Gastrocnemius medialis (tissue), 4 donors: ENCODE data around the gene PPP1R15B. TPM values are rescaled to one million over a fixed set of nuclear protein-coding genes. Genes with fewer than 3 reads are reported as not detected.

Experiments used
- ATAC-seq, 2 donors: fragments of 150-250 bp; one replicate each; pipeline ENCODE4 v1.9.1; 2016
- DNase-seq, 2 donors: peaks; one replicate each; pipeline ENCODE4 v3.0.0-alpha.2; 2019
- H3K27ac ChIP-seq, 4 donors: fragments of 200-600 bp; sonication (generic); 1 replicate in 1 of 4; 2 replicates in 3 of 4; pipeline ENCODE4 v1.5.1; 2016 to 2018; ENCODE audit warnings: mild to moderate bottlenecking in 2 of 4, moderate library complexity in 1 of 4
- H3K27me3 ChIP-seq, 3 donors: fragments of 200-600 bp; sonication (generic) in 2 of 3; 1 replicate in 1 of 3; 2 replicates in 2 of 3; pipeline versions ENCODE4 v1.5.1 to v1.6.0; 2016 to 2019; ENCODE audit warnings: mild to moderate bottlenecking in 1 of 3, moderate library complexity in 1 of 3
- H3K36me3 ChIP-seq, 2 donors: fragments of 200-600 bp; sonication (generic) in 1 of 2; one replicate each; pipeline ENCODE4 v1.5.1; 2017 to 2018
- H3K4me1 ChIP-seq, 2 donors: fragments of 200-600 bp; sonication (generic) in 1 of 2; one replicate each; pipeline ENCODE4 v1.5.1; 2016 to 2017; ENCODE audit warnings: mild to moderate bottlenecking in 2 of 2
- H3K4me3 ChIP-seq, 4 donors: fragments of 200-600 bp; sonication (generic) in 3 of 4; 1 replicate in 1 of 4; 2 replicates in 3 of 4; pipeline ENCODE4 v1.5.1; 2016 to 2019; ENCODE audit warnings: mild to moderate bottlenecking in 2 of 4
- H3K9me3 ChIP-seq, 3 donors: fragments of 200-600 bp; sonication (generic) in 2 of 3; 1 replicate in 1 of 3; 2 replicates in 2 of 3; pipeline ENCODE4 v1.5.1; 2016 to 2019
- CTCF ChIP-seq, 5 experiments: fragments of 450-650 bp in 3 of 5; fragments of 200-600 bp in 2 of 5; sonication (generic) in 2 of 5; IDR thresholded peaks in 4 of 5; conservative IDR thresholded peaks in 1 of 5; 1 replicate in 4 of 5; 2 replicates in 1 of 5; pipeline ENCODE4 v1.5.1; 2016 to 2019; ENCODE audit warnings: antibody characterized with exemption in 5 of 5, mild to moderate bottlenecking in 3 of 5, moderate library complexity in 3 of 5
- POLR2A ChIP-seq, 2 donors: fragments of 450-650 bp; IDR thresholded peaks; one replicate each; pipeline ENCODE4 v1.6.1; 2017; ENCODE audit warnings: antibody characterized with exemption in 2 of 2, mild to moderate bottlenecking in 2 of 2, moderate library complexity in 2 of 2
- in situ Hi-C, 4 donors: fragments of 200-750 bp; cut with MboI; loops; one replicate each; pipeline versions ENCODE4 v1.15.0 to v1.8.0; 2017; ENCODE audit warnings: low sequenced_read_pairs in 4 of 4
- intact Hi-C: fragments of 100-400 bp; cut with DNase I; formaldehyde crosslinking; loops from one replicate; pipeline ENCODE4 v1.15.1; 2023; ENCODE audit warnings: low total_unique reads
- total RNA-seq, 4 donors: library from RNA; depleted of rRNA; stranded (reverse); fragments of >200 nt; gene quantifications; one replicate each; pipeline versions ENCODE4 v1.1.0 to v1.2.3, GENCODE V29; 2016

Gene PPP1R15B
- total RNA-seq, 4 donors from 2014 or later, result 23.8 to 33.0 (median 25.9) TPM

- Histone ChIP-seq H3K4me1 (peaks cover 32 to 33% of the 10 kb centered on the region in 2 donors), H3K27ac (peak overlapping the region; percentile 99 to 100 (median 100)), H3K27me3 (no peaks in the 10 kb centered on the region), H3K36me3 (peaks cover 0 to 23% of the 10 kb centered on the region in 2 donors), H3K4me3 (peak overlapping the region; percentile 96 to 100 (median 98)), H3K9me3 (no peaks in the 10 kb centered on the region)
- intact Hi-C loops (no loop called here), in situ Hi-C loops (no loop called here)
- DNase-seq, result no peak
- no peak for ATAC-seq
- TF ChIP-seq CTCF (IDR thresholded peaks at IDR 0.05 in 4 of 5, conservative IDR thresholded peaks at IDR 0.05 in 1 of 5) (no peak), POLR2A (IDR thresholded peaks at IDR 0.05) (no peak)
Observed at GRCh38 chr1:204408602-204409001, 3.0 kb downstream of the PPP1R15B start.

- H3K27ac ChIP-seq, result peak overlapping the region; percentile 99 to 100 (median 100)
- H3K4me1 ChIP-seq, result peaks cover 32 to 33% of the 10 kb centered on the region in 2 donors
- peaks cover 0 to 28% of the 10 kb centered on the region in 2 donors for H3K36me3 ChIP-seq
- in situ Hi-C loops (no loop called here), intact Hi-C loops (no loop called here)
- H3K4me3 ChIP-seq, result peak overlapping the region; percentile 96 to 100 (median 98)
- no peaks in the 10 kb centered on the region for H3K9me3 ChIP-seq
- no peak for ATAC-seq
- TF ChIP-seq CTCF (IDR thresholded peaks at IDR 0.05 in 4 of 5, conservative IDR thresholded peaks at IDR 0.05 in 1 of 5), result no peak
- no peaks in the 10 kb centered on the region for H3K27me3 ChIP-seq
- DNase-seq, result peak; percentile 75 to 77
Observed at GRCh38 chr1:204408074-204408507, 3.5 kb downstream of the PPP1R15B start.

- H3K27ac ChIP-seq, result peak overlapping the region; percentile 99 to 100 (median 100)
- in situ Hi-C loops, result no loop called here
Observed at GRCh38 chr1:204407295-204407971, 4.2 kb downstream of the PPP1R15B start.

GRCh38 chr1:204406621-204407020 is 5.0 kb downstream of the PPP1R15B start:
- Histone ChIP-seq H3K27ac (peak overlapping the region; percentile 99 to 100 (median 100)), H3K9me3 (no peaks in the 10 kb centered on the region), H3K4me1 (peaks cover 29 to 32% of the 10 kb centered on the region in 2 donors), H3K4me3 (peak overlapping the region; percentile 96 to 100 (median 98)), H3K36me3 (peaks cover 0 to 40% of the 10 kb centered on the region in 2 donors), H3K27me3 (no peaks in the 10 kb centered on the region)
- in situ Hi-C loops, result no loop called here
- no peak for TF ChIP-seq POLR2A (IDR thresholded peaks at IDR 0.05)
- TF ChIP-seq CTCF (IDR thresholded peaks at IDR 0.05 in 4 of 5, conservative IDR thresholded peaks at IDR 0.05 in 1 of 5), result no peak
- no peak for DNase-seq
- intact Hi-C loops, result no loop called here
- no peak for ATAC-seq

More at GRCh38 chr1:204407295-204407971, 4.2 kb downstream of the PPP1R15B start:
- H3K9me3 ChIP-seq, result no peaks in the 10 kb centered on the region
- TF ChIP-seq CTCF (IDR thresholded peaks at IDR 0.05 in 4 of 5, conservative IDR thresholded peaks at IDR 0.05 in 1 of 5) (no peak), POLR2A (IDR thresholded peaks at IDR 0.05) (no peak)
- H3K27me3 ChIP-seq, result no peaks in the 10 kb centered on the region
- DNase-seq, result no peak
- intact Hi-C loops, result no loop called here
- peaks cover 32% of the 10 kb centered on the region in 2 donors for H3K4me1 ChIP-seq
- no peak for ATAC-seq
- H3K4me3 ChIP-seq, result peak overlapping the region; percentile 96 to 100 (median 98)
- peaks cover 0 to 35% of the 10 kb centered on the region in 2 donors for H3K36me3 ChIP-seq
